ENCODE results near the gene SIGLEC11. TPM values are rescaled to one million over a fixed set of nuclear protein-coding genes. Genes with fewer than 3 reads are reported as not detected.
"Not testable (repeated sequence)": the region's sequence is repeated elsewhere in the genome, so short reads cannot be mapped to it uniquely, and the experiment has no call there.

Gene SIGLEC11
- total RNA-seq (not detected), polyA plus RNA-seq (not detected)

- H3K9me3 ChIP-seq (ENCODE audit: low read length); H3K4me3 ChIP-seq (ENCODE audit: low read length); DNase-seq; H3K4me1 Mint-ChIP-seq; CTCF ChIA-PET; H3K27ac Mint-ChIP-seq; POLR2A ChIA-PET; H3K36me3 ChIP-seq (ENCODE audit: insufficient read depth, low read length); H3K36me3 Mint-ChIP-seq; H3K4me1 ChIP-seq (ENCODE audit: insufficient read depth, low read length); H3K27ac ChIP-seq (ENCODE audit: low read depth, low read length); H3K4me3 Mint-ChIP-seq; H3K27me3 Mint-ChIP-seq; H3K27me3 ChIP-seq (ENCODE audit: insufficient read depth, low read length, poor library complexity, severe bottlenecking); H3K9me3 Mint-ChIP-seq: not testable (repeated sequence)
These were observed at the start of gene SIGLEC11 for GRCh38 chr19:49960980-49961379. Gene SIGLEC11 (minus strand): TSS chr19:49961172. CDS start chr19:49961081, 91 bp downstream.

GRCh38 chr19:50008532-50008931, 47.6 kb upstream of the SIGLEC11 start:
- H3K4me3 Mint-ChIP-seq: no peak overlapping the region
- no peaks in the 10 kb centered on the region for H3K9me3 Mint-ChIP-seq
- POLR2A ChIA-PET: no interaction called here
- Histone ChIP-seq H3K4me3 (ENCODE audit: low read length) (no peak overlapping the region), H3K9me3 (ENCODE audit: low read length) (no peaks in the 10 kb centered on the region), H3K27ac (ENCODE audit: low read depth, low read length) (no peak overlapping the region), H3K36me3 (ENCODE audit: insufficient read depth, low read length) (peaks cover 42% of the 10 kb centered on the region), H3K27me3 (ENCODE audit: insufficient read depth, low read length, poor library complexity, severe bottlenecking) (no peaks in the 10 kb centered on the region), H3K4me1 (ENCODE audit: insufficient read depth, low read length) (peaks cover 7% of the 10 kb centered on the region)
- CTCF ChIA-PET: no interaction called here
- H3K27me3 Mint-ChIP-seq: no peaks in the 10 kb centered on the region
- no peak for DNase-seq
- H3K36me3 Mint-ChIP-seq: peaks cover 5 to 82% (median 24%) of the 10 kb centered on the region in 3 donors
- H3K27ac Mint-ChIP-seq: peak overlapping the region in 1 of 8 donors; percentile 54
- H3K4me1 Mint-ChIP-seq: peaks cover 14 to 25% (median 23%) of the 10 kb centered on the region in 3 donors

- Mint-ChIP-seq H3K27me3 (no peaks in the 10 kb centered on the region), H3K9me3 (no peaks in the 10 kb centered on the region), H3K27ac (peak overlapping the region in 1 of 8 donors; percentile 22), H3K36me3 (peaks cover 0 to 82% (median 21%) of the 10 kb centered on the region in 3 donors), H3K4me3 (no peak overlapping the region), H3K4me1 (peaks cover 14 to 28% (median 21%) of the 10 kb centered on the region in 3 donors)
- CTCF ChIA-PET: no interaction called here
- peaks cover 7% of the 10 kb centered on the region for H3K4me1 ChIP-seq (ENCODE audit: insufficient read depth, low read length)
- no peaks in the 10 kb centered on the region for H3K9me3 ChIP-seq (ENCODE audit: low read length)
- POLR2A ChIA-PET: no interaction called here
- no peak for DNase-seq
- H3K36me3 ChIP-seq (ENCODE audit: insufficient read depth, low read length): peaks cover 47% of the 10 kb centered on the region
- no peak overlapping the region for H3K4me3 ChIP-seq (ENCODE audit: low read length)
- no peaks in the 10 kb centered on the region for H3K27me3 ChIP-seq (ENCODE audit: insufficient read depth, low read length, poor library complexity, severe bottlenecking)
- no peak overlapping the region for H3K27ac ChIP-seq (ENCODE audit: low read depth, low read length)
These were observed 47.0 kb upstream of the SIGLEC11 start for GRCh38 chr19:50007947-50008346.

GRCh38 chr19:50007170-50007569, 46.2 kb upstream of the SIGLEC11 start:
- H3K4me1 Mint-ChIP-seq: peaks cover 16 to 32% (median 21%) of the 10 kb centered on the region in 3 donors
- H3K9me3 Mint-ChIP-seq: no peaks in the 10 kb centered on the region
- Histone ChIP-seq H3K27ac (ENCODE audit: low read depth, low read length) (no peak overlapping the region), H3K4me3 (ENCODE audit: low read length) (no peak overlapping the region), H3K4me1 (ENCODE audit: insufficient read depth, low read length) (peaks cover 7% of the 10 kb centered on the region), H3K9me3 (ENCODE audit: low read length) (no peaks in the 10 kb centered on the region), H3K27me3 (ENCODE audit: insufficient read depth, low read length, poor library complexity, severe bottlenecking) (no peaks in the 10 kb centered on the region), H3K36me3 (ENCODE audit: insufficient read depth, low read length) (peaks cover 54% of the 10 kb centered on the region)
- DNase-seq: no peak
- peaks cover 0 to 85% (median 20%) of the 10 kb centered on the region in 3 donors for H3K36me3 Mint-ChIP-seq
- H3K4me3 Mint-ChIP-seq: no peak overlapping the region
- CTCF ChIA-PET: no interaction called here
- no peaks in the 10 kb centered on the region for H3K27me3 Mint-ChIP-seq
- POLR2A ChIA-PET: no interaction called here
- no peak overlapping the region for H3K27ac Mint-ChIP-seq

- Mint-ChIP-seq H3K4me3 (no peak overlapping the region), H3K9me3 (no peaks in the 10 kb centered on the region), H3K4me1 (peaks cover 16 to 26% (median 18%) of the 10 kb centered on the region in 3 donors), H3K27me3 (no peaks in the 10 kb centered on the region), H3K36me3 (peaks cover 0 to 89% (median 19%) of the 10 kb centered on the region in 3 donors), H3K27ac (peak overlapping the region in 2 of 8 donors; percentile 12 to 19)
- Histone ChIP-seq H3K27me3 (ENCODE audit: insufficient read depth, low read length, poor library complexity, severe bottlenecking) (no peaks in the 10 kb centered on the region), H3K9me3 (ENCODE audit: low read length) (no peaks in the 10 kb centered on the region), H3K4me3 (ENCODE audit: low read length) (no peak overlapping the region), H3K4me1 (ENCODE audit: insufficient read depth, low read length) (peaks cover 7% of the 10 kb centered on the region), H3K36me3 (ENCODE audit: insufficient read depth, low read length) (peaks cover 58% of the 10 kb centered on the region), H3K27ac (ENCODE audit: low read depth, low read length) (no peak overlapping the region)
- CTCF ChIA-PET: no interaction called here
- POLR2A ChIA-PET: no interaction called here
- no peak for DNase-seq
These were observed 44.5 kb upstream of the SIGLEC11 start for GRCh38 chr19:50005428-50005827.

- peak overlapping the region in 5 of 7 donors; percentile 29 to 90 (median 66) for H3K4me3 Mint-ChIP-seq
- H3K9me3 ChIP-seq (ENCODE audit: low read length): no peaks in the 10 kb centered on the region
- peak overlapping the region; percentile 9 for H3K27ac ChIP-seq (ENCODE audit: low read depth, low read length)
- H3K4me1 ChIP-seq (ENCODE audit: insufficient read depth, low read length): peaks cover 7% of the 10 kb centered on the region
- DNase-seq: no peak
- peaks cover 63% of the 10 kb centered on the region for H3K36me3 ChIP-seq (ENCODE audit: insufficient read depth, low read length)
- H3K27ac Mint-ChIP-seq: peak overlapping the region in 4 of 8 donors; percentile 52 to 82 (median 76)
- no peaks in the 10 kb centered on the region for H3K27me3 Mint-ChIP-seq
- CTCF ChIA-PET: no interaction called here
- peaks cover 0 to 92% (median 17%) of the 10 kb centered on the region in 3 donors for H3K36me3 Mint-ChIP-seq
- H3K4me1 Mint-ChIP-seq: peaks cover 16 to 26% (median 18%) of the 10 kb centered on the region in 3 donors
- no peaks in the 10 kb centered on the region for H3K27me3 ChIP-seq (ENCODE audit: insufficient read depth, low read length, poor library complexity, severe bottlenecking)
- POLR2A ChIA-PET: no interaction called here
- no peak overlapping the region for H3K4me3 ChIP-seq (ENCODE audit: low read length)
- H3K9me3 Mint-ChIP-seq: no peaks in the 10 kb centered on the region
These were observed 42.9 kb upstream of the SIGLEC11 start for GRCh38 chr19:50003810-50004419.

GRCh38 chr19:50003254-50003788, 42.3 kb upstream of the SIGLEC11 start:
- no peaks in the 10 kb centered on the region for H3K27me3 ChIP-seq (ENCODE audit: insufficient read depth, low read length, poor library complexity, severe bottlenecking)
- Mint-ChIP-seq H3K27me3 (no peaks in the 10 kb centered on the region), H3K9me3 (no peaks in the 10 kb centered on the region), H3K4me3 (peak overlapping the region in 2 of 7 donors; percentile 54 to 70), H3K27ac (no peak overlapping the region), H3K4me1 (peaks cover 16 to 26% (median 18%) of the 10 kb centered on the region in 3 donors), H3K36me3 (peaks cover 0 to 90% (median 17%) of the 10 kb centered on the region in 3 donors)
- H3K4me1 ChIP-seq (ENCODE audit: insufficient read depth, low read length): peaks cover 7% of the 10 kb centered on the region
- peak overlapping the region; percentile 9 for H3K27ac ChIP-seq (ENCODE audit: low read depth, low read length)
- DNase-seq: no peak
- H3K4me3 ChIP-seq (ENCODE audit: low read length): no peak overlapping the region
- ChIA-PET POLR2A (no interaction called here), CTCF (no interaction called here)
- peaks cover 61% of the 10 kb centered on the region for H3K36me3 ChIP-seq (ENCODE audit: insufficient read depth, low read length)
- H3K9me3 ChIP-seq (ENCODE audit: low read length): no peaks in the 10 kb centered on the region

- DNase-seq: no peak
- Mint-ChIP-seq H3K4me1 (peaks cover 16 to 29% (median 19%) of the 10 kb centered on the region in 3 donors), H3K36me3 (peaks cover 0 to 90% (median 16%) of the 10 kb centered on the region in 3 donors), H3K27me3 (no peaks in the 10 kb centered on the region), H3K9me3 (no peaks in the 10 kb centered on the region), H3K4me3 (no peak overlapping the region), H3K27ac (peak overlapping the region in 1 of 8 donors; percentile 3)
- POLR2A ChIA-PET: no interaction called here
- Histone ChIP-seq H3K27me3 (ENCODE audit: insufficient read depth, low read length, poor library complexity, severe bottlenecking) (no peaks in the 10 kb centered on the region), H3K4me3 (ENCODE audit: low read length) (no peak overlapping the region), H3K9me3 (ENCODE audit: low read length) (no peaks in the 10 kb centered on the region), H3K4me1 (ENCODE audit: insufficient read depth, low read length) (peaks cover 7% of the 10 kb centered on the region), H3K36me3 (ENCODE audit: insufficient read depth, low read length) (peaks cover 61% of the 10 kb centered on the region), H3K27ac (ENCODE audit: low read depth, low read length) (no peak overlapping the region)
- CTCF ChIA-PET: interaction anchor here (1.5 kb wide), 1 partner anchor 41 kb away, joined by 3 read pairs; no protein-coding TSS in a partner anchor
These were observed 41.5 kb upstream of the SIGLEC11 start for GRCh38 chr19:50002386-50002960.
